Measurements from ENCODE around the gene TLE4. TPM values are rescaled to one million over a fixed set of nuclear protein-coding genes. Genes with fewer than 3 reads are reported as not detected.
A peak's percentile ranks its signal among the peaks of the same experiment; 100 is the strongest.

The TLE4 gene
- polyA plus RNA-seq, 3 donors, result 21.0 to 107 (median 21.7) TPM

DNA sequence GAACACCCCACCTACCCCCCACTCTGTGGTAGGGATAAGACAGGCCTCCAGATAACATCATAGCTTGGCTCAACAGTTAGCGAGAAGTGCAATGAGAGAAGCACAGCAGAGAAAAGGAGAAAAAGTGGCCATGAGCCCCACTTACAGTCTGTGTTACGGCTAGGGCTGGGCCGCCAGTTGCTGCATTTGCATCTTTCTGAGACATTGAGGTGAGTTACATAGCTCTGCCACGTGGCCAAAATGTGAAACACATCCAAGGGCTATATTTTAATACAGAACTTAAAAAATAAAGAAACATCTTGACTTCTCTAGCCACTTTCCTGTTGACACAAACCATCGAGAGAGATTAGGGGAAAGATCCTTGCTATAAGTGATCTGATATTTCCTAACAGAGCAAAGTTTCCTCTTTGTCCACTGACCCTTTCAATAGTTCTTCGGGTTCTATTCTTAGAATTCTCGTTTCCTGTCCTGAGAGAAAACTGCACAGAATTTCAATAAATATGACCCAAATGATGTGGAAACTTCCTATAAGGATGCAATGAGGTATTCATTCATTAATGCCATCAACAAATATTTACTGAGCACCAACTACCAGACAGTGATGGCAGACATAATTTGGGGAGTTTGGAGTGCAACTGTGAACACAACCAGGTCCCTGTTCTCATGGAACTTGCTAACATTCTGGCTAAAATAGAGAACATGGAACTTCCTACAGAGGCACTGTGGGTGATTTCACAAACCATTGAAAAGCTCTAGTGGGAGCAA lies 3.2 kb upstream of the TLE4 start:
- Histone ChIP-seq H3K4me3 (replicated peaks in 1 of 3; ENCODE audit: low read depth in 2 of 3, low read length in 3 of 3) (peak overlapping the region in 1 of 3 experiments; percentile 49), H3K9me3 (replicated peaks in 1 of 2; ENCODE audit: control insufficient read depth in 1 of 2, insufficient read depth in 1 of 2, low read length in 2 of 2) (no peaks in the 10 kb centered on the region), H3K27ac (ENCODE audit: low read depth in 1 of 2, low read length in 2 of 2) (peak overlapping the region; percentile 14 to 49), H3K36me3 (replicated peaks in 1 of 2; ENCODE audit: control insufficient read depth in 1 of 2, insufficient read depth in 2 of 2, low read length in 2 of 2) (no peaks in the 10 kb centered on the region), H3K4me2 (replicated peaks; ENCODE audit: extremely low read depth, low read length, poor library complexity, severe bottlenecking) (peak overlapping the region; percentile 62), H2AFZ (ENCODE audit: insufficient read depth, low read depth, low read length, poor library complexity, severe bottlenecking) (no peak overlapping the region), H3K9ac (ENCODE audit: insufficient read depth, low read length, poor library complexity, severe bottlenecking) (no peak overlapping the region), H3K27me3 (ENCODE audit: control insufficient read depth in 2 of 2, insufficient read depth in 2 of 2, low read length in 2 of 2) (peaks cover 0 to 4% of the 10 kb centered on the region in 2 donors), H4K20me1 (ENCODE audit: insufficient read depth, low read length) (peaks cover 7% of the 10 kb centered on the region), H3K79me2 (ENCODE audit: insufficient read depth, low read length) (peaks cover 11% of the 10 kb centered on the region), H3K4me1 (ENCODE audit: control insufficient read depth in 1 of 2, insufficient read depth in 2 of 2, low read length in 2 of 2) (peaks cover 32 to 35% of the 10 kb centered on the region in 2 donors)
- peak overlapping the region; percentile 12 to 78 (median 66) for H3K27ac Mint-ChIP-seq
- TF ChIP-seq CTCF (IDR thresholded peaks at IDR 0.05), result peak; percentile 44
- H3K27me3 Mint-ChIP-seq (ENCODE audit: low read depth in 3 of 3), result peaks cover 0 to 13% (median 11%) of the 10 kb centered on the region in 3 donors
- DNase-seq, result peak in 2 of 3 donors; percentile 46 to 55
- peaks cover 0 to under 1% (median 0%) of the 10 kb centered on the region in 7 donors for H3K9me3 Mint-ChIP-seq
- H3K36me3 Mint-ChIP-seq, result no peaks in the 10 kb centered on the region
- WGBS (ENCODE audit: insufficient coverage), result 100% methylated on average over 1 of the region's 7 CpGs
- intact Hi-C loops (cut with micrococcal nuclease), result loop anchor here in 1 of 2 donors (10.0 kb wide), 1 partner anchor 434 kb away; no protein-coding TSS in a partner anchor
- peaks cover 35% of the 10 kb centered on the region for H3K4me1 Mint-ChIP-seq
- peak overlapping the region; percentile 3 to 18 for H3K4me3 Mint-ChIP-seq

GRCh38 chr9:79569814-79570447 lies 1.8 kb upstream of the TLE4 start:
- Histone ChIP-seq H3K27me3 (ENCODE audit: control insufficient read depth in 2 of 2, insufficient read depth in 2 of 2, low read length in 2 of 2) (peaks cover 0 to 4% of the 10 kb centered on the region in 2 donors), H3K36me3 (replicated peaks in 1 of 2; ENCODE audit: control insufficient read depth in 1 of 2, insufficient read depth in 2 of 2, low read length in 2 of 2) (no peaks in the 10 kb centered on the region), H3K27ac (ENCODE audit: low read depth in 1 of 2, low read length in 2 of 2) (no peak overlapping the region), H3K4me1 (ENCODE audit: control insufficient read depth in 1 of 2, insufficient read depth in 2 of 2, low read length in 2 of 2) (peaks cover 43 to 44% of the 10 kb centered on the region in 2 donors), H3K4me2 (replicated peaks; ENCODE audit: extremely low read depth, low read length, poor library complexity, severe bottlenecking) (peak overlapping the region; percentile 88), H4K20me1 (ENCODE audit: insufficient read depth, low read length) (peaks cover 18% of the 10 kb centered on the region), H3K79me2 (ENCODE audit: insufficient read depth, low read length) (peaks cover 25% of the 10 kb centered on the region), H3K9ac (ENCODE audit: insufficient read depth, low read length, poor library complexity, severe bottlenecking) (peak overlapping the region; percentile 38), H3K4me3 (replicated peaks in 1 of 3; ENCODE audit: low read depth in 2 of 3, low read length in 3 of 3) (peak overlapping the region; percentile 60 to 85 (median 72)), H3K9me3 (replicated peaks in 1 of 2; ENCODE audit: control insufficient read depth in 1 of 2, insufficient read depth in 1 of 2, low read length in 2 of 2) (no peaks in the 10 kb centered on the region), H2AFZ (ENCODE audit: insufficient read depth, low read depth, low read length, poor library complexity, severe bottlenecking) (peak overlapping the region; percentile 82)
- Mint-ChIP-seq H3K9me3 (no peaks in the 10 kb centered on the region), H3K4me1 (peaks cover 46% of the 10 kb centered on the region), H3K27ac (peak overlapping the region in 3 of 7 donors; percentile 41 to 77 (median 74)), H3K36me3 (peaks cover 6 to 7% of the 10 kb centered on the region in 2 donors), H3K4me3 (peak overlapping the region in 1 of 2 donors; percentile 91), H3K27me3 (ENCODE audit: low read depth in 3 of 3) (peaks cover 0 to 13% (median 11%) of the 10 kb centered on the region in 3 donors)
- DNase-seq, result no peak
- intact Hi-C loops (cut with micrococcal nuclease), result loop anchor here (2.0 to 10.0 kb wide), 5 partner anchors 47 to 435 kb away; no protein-coding TSS in a partner anchor
- TF ChIP-seq CTCF (IDR thresholded peaks at IDR 0.05), result no peak
- WGBS (ENCODE audit: insufficient coverage), result 4% methylated on average over 10 of the region's 18 CpGs

Data from CD14-positive monocyte (primary cell).